Measurements from ENCODE around the gene DHCR7. TPM values are rescaled to one million over a fixed set of nuclear protein-coding genes. Genes with fewer than 3 reads are reported as not detected.

DHCR7 gene, protein sequence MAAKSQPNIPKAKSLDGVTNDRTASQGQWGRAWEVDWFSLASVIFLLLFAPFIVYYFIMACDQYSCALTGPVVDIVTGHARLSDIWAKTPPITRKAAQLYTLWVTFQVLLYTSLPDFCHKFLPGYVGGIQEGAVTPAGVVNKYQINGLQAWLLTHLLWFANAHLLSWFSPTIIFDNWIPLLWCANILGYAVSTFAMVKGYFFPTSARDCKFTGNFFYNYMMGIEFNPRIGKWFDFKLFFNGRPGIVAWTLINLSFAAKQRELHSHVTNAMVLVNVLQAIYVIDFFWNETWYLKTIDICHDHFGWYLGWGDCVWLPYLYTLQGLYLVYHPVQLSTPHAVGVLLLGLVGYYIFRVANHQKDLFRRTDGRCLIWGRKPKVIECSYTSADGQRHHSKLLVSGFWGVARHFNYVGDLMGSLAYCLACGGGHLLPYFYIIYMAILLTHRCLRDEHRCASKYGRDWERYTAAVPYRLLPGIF
- 54.8 and 61.7 TPM in 2 replicates for total RNA-seq

DNA sequence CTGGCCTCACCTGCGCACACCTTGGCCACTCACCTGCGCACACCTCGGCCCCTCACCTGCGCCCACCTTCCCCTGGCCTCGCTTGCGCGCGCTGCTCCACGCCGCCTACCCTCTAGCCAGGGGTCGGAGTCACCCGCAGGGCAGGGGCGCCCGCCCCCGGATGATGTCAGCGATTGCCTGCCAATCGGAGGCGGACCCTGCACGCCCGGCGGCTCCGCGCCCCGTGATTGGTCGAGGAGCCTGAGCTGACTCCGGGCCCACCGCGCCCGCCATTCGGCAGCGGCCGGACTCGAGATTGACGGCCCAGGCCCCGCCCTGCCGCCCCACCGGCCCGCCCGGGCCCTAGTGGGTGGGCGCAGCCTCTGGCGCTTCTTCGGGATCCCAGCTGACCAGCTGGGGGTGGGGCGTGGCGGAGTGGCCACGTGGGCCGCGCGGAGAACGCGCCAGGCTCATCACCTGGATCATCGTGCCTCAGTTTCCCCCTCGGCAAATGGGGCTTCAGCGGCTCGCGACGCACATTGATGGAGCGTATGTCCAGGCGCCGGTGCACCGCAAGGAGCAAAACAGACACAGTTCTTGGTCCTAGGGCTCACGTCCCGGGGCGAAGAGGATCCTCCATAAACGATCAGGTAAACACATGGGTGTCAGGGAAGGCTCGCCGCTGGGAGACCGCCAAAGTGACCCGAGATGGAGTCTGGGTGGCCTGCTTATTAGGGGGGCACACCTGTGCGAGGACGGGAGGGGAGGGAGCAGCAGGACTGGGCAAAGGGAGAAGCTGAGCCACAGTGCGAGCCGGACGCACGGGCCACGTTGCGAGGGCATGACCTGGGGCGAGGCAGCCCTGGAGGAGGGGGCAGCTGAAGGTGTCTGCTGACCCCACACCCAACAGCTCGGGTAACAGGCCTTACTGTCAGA lies at the start of gene DHCR7:
Gene DHCR7 (minus strand): TSS at position 137 of the 915 bp plus-strand sequence. CDS start 3,441 bp downstream, outside the sequence.

DNA sequence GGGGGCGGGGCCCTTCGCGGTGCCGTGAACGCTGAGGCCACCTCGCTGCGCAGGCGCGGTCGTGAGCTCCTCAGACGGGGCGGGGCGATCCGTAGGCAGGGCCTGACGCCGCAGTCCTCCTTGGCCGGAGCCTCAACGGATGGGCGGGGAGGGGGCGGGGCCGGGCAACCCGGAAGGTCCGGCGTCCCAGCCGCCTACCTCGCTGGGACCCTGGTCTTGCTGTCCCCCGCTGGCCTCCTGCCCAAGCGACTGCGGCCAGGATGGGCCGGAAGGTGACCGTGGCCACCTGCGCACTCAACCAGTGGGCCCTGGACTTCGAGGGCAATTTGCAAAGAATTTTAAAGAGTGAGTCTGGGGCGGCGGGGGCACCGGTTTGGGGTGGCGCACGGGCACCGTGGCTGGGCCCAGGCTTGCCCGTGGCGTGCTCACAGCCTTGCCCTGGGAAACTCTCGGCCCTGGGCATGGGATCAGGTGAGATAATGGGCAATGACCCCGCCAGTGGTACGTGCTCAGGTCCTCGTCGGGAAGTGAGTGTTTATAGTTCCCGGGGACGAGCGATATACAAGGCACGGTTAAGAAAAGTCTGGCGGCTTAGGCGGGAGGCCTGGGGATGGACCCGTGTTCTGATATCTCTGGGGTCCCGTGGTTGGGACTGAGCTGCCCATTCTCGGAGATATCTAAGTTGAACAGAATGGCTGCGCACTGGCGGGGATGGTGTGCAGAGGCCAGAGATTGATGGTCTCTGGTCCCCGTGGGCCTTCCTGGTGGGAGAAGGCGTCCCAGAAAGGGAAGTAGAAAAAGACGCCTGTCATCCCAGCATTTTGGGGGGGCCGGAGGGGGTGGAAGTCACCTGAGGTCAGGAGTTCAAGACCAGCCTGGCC lies 5.1 kb upstream of the DHCR7 start, which contains the start of gene NADSYN1:
Gene NADSYN1 (plus strand): TSS at position 167 of the 881 bp plus-strand sequence. CDS start 94 bp downstream, at position 261.

Other genes starting within 250 kb of the DHCR7 start
- 0.07 TPM in 1 of 2 replicates, not detected in the other for gene SHANK2, start 195.8 kb downstream of the DHCR7 start, total RNA-seq
- 65.7 and 70.7 TPM in 2 replicates for gene NADSYN1, start 4.8 kb upstream of the DHCR7 start, total RNA-seq
- not detected in 2 replicates for gene KRTAP5-7, start 78.9 kb upstream of the DHCR7 start, total RNA-seq
- gene KRTAP5-8, start 89.6 kb upstream of the DHCR7 start, total RNA-seq = not detected in 2 replicates
- 0.20 TPM in 1 of 2 replicates, not detected in the other for gene KRTAP5-9, start 100.0 kb upstream of the DHCR7 start, total RNA-seq
- gene KRTAP5-10, start 117.2 kb upstream of the DHCR7 start, total RNA-seq = not detected in 2 replicates
- gene KRTAP5-11, start 134.5 kb upstream of the DHCR7 start, total RNA-seq = not detected in 2 replicates